Measurements from ENCODE around the gene ZNF236. TPM values are rescaled to one million over a fixed set of nuclear protein-coding genes. Genes with fewer than 3 reads are reported as not detected.

ZNF236 gene
- total and polyA plus RNA-seq, 2 of the 8 experiments (the other 6 are each of a cell fraction or from before 2014, with no cell fraction given): 6.7 to 14.5 TPM

- no peak for TF ChIP-seq CBX5 (IDR thresholded peaks at IDR 0.05; ENCODE audit: low read depth, low read length)
- no peak for TF ChIP-seq SUZ12 (IDR thresholded peaks at IDR 0.05; ENCODE audit: low read length)
- TF ChIP-seq CTCF (IDR thresholded peaks at IDR 0.05; ENCODE audit: control extremely low read depth in 1 of 3, insufficient read depth in 1 of 3, low read depth in 1 of 3, low read length in 3 of 3): peak; percentile 42 to 79 (median 62)
- TF ChIP-seq SIRT6 (IDR thresholded peaks at IDR 0.05; ENCODE audit: low read length): no peak
- no peak for TF ChIP-seq BRCA1 (IDR thresholded peaks at IDR 0.05; ENCODE audit: low read depth, low read length)
- TF ChIP-seq TCF12 (IDR thresholded peaks at IDR 0.05; ENCODE audit: low read depth, low read length): no peak
- TF ChIP-seq FOSL1 (IDR thresholded peaks at IDR 0.05; ENCODE audit: insufficient read depth, low read depth, low read length): no peak
- no peak for TF ChIP-seq NRF1 (IDR thresholded peaks at IDR 0.05; ENCODE audit: low read depth, low read length)
- TF ChIP-seq POLR2AphosphoS5 (IDR thresholded peaks at IDR 0.05; ENCODE audit: low read depth, low read length): peak; percentile 80; the same call in 1 of the 2 replicates
- peak; percentile 36; the same call in 1 of the 2 replicates for TF ChIP-seq MAX (IDR thresholded peaks at IDR 0.05)
- no peak for TF ChIP-seq RXRA (IDR thresholded peaks at IDR 0.05; ENCODE audit: insufficient read depth, low read depth, low read length)
- no peak for TF ChIP-seq GABPA (IDR thresholded peaks at IDR 0.05; ENCODE audit: borderline replicate concordance, insufficient read depth, low read length)
- TF ChIP-seq HDAC6 (IDR thresholded peaks at IDR 0.05; ENCODE audit: low read depth, low read length): no peak
- TF ChIP-seq RAD21 (IDR thresholded peaks at IDR 0.05 in 1 of 2, conservative IDR thresholded peaks at IDR 0.05 in 1 of 2; ENCODE audit: low read depth in 2 of 2, low read length in 2 of 2): peak; percentile 68 to 74
- TF ChIP-seq TAF7 (optimal IDR thresholded peaks at IDR 0.05; ENCODE audit: borderline replicate concordance, low read depth, low read length): peak; percentile 89
- TF ChIP-seq EGR1 (IDR thresholded peaks at IDR 0.05; ENCODE audit: borderline replicate concordance, low read depth, low read length): no peak
- TF ChIP-seq, protein P1, sequence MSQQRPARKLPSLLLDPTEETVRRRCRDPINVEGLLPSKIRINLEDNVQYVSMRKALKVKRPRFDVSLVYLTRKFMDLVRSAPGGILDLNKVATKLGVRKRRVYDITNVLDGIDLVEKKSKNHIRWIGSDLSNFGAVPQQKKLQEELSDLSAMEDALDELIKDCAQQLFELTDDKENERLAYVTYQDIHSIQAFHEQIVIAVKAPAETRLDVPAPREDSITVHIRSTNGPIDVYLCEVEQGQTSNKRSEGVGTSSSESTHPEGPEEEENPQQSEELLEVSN (IDR thresholded peaks at IDR 0.05): 0 out of 2 replicates have a peak, but pooled peaks have one; percentile 24
Observed at GRCh38 chr18:76875390-76876325, 53.3 kb downstream of the ZNF236 start (continued).

Measured in H1 (cell line).